ENCODE data around the gene ALCAM.
"Not testable (repeated sequence)": the region's sequence is repeated elsewhere in the genome, so short reads cannot be mapped to it uniquely, and the experiment has no call there.

The ALCAM gene

DNA sequence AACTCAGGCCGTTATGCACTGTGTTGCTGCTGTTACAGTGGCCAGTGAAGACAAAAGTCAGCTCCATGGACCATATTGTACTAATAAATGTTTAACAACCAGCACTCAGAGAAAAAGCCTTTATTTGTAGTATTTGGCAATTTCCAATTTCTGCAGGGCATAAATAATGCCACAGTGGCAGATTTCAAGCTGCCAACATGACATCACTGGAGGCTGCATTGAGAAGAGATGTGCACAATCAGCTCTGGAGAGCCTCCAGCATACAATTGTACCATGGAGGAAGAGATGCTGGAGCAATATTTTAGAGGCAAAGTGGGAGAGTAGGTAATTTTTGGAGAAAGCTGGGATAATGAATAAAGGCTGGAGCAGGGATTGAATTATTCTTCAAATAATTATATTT, 9.7 kb upstream of the ALCAM start:
- no peak for DNase-seq

DNA sequence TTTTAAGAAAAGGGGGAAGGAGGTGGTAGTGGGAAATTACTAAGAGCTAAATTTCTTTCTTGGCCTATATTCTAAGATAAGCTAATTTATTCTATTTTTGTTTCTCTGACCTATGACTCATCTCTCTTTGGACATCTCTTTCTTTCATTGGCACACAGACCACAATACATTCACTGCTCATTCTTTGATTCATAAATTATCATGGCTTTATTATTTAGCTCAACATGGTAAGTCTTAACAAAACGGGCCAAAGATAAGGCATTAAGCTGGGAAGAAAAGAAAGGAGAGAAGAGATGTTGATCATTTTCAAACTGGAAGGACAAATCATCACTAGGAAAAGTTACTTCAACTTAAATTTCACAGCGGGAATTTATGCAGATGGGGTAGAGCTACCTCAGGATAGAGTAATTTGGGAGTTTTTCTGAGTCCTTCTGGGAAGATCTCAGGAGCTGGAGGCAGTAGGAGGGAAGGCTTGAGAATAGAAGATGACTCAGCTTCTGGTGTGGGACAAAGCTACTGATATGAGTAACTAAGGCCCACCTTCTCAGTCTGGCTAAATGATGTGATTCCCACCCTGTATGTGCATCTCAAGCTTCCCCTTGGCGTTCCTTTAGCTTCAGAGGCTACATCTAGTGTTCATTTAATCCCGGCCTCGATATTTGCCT, 7.5 kb upstream of the ALCAM start:
- DNase-seq, result peak; percentile 84 to 98

GRCh38 chr3:105360003-105360402, 6.7 kb upstream of the ALCAM start:
- DNase-seq, result no peak

- peak; percentile 54 to 58 for DNase-seq
Observed at GRCh38 chr3:105362021-105362665, 4.6 kb upstream of the ALCAM start.

- DNase-seq, result no peak
Observed at GRCh38 chr3:105364128-105364527, 2.6 kb upstream of the ALCAM start.

DNA sequence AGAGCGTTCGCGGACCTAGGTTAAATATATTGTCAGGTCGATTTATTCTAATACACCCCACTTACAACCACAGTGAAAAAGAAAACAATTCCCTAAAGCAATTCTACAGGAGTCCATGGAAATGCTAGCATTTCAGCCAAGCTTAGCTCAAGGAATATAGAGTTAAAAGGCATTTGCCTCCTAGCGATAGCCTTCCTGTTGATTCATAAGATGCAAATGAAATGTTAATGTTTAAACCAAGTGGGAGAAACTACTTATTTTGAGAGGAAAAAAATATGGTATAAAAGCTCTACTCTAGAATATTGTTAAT, 1.7 kb upstream of the ALCAM start:
- no peak for DNase-seq

DNA sequence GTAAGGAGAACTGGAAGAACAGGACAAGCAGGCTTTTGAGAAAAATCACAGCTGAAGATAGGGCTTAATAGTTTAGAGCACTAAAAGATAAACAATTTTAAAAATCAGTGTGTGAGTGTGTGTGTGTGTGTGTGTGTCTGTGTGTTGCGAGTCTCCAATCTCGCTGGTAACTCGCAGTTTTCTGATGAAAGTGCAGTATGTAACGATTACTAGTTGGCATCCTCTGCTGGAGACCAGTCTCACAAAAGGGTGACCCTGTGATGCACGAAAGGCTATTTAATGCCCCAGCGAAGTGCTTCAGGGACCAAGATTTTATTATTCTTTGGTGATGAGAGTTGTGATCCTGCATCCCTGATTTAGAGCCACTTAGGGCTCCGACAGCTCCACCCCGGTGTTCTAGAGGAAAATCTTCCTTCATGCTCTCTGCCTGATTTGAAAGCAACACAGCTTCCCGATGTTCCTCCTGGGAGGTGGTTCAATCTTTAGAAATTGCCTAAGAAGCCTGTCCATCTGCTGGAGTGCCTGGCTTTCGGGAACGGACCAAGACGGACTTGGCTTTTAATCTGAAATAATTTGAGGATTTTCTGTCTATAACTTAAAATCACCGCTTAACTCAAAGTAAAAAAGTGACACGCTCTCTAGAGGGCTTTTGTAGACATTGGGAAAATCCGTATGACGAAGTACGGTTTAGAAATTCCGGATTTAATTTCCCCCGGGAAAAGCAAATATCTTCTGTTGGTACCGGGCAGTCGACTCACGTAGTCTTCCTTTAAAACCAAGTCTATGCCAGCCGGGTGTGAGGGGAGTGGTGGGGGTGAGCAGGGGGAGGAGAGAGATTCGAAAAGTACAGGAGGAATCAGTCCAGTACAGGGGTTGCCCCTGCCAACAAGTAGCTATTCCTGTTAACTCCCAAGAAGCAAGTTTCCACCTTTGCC, 1.1 kb upstream of the ALCAM start:
- peak; percentile 83 to 88 for DNase-seq

- DNase-seq, result no peak
Observed at GRCh38 chr3:105367063-105367405, 325 bp downstream of the ALCAM start.

DNA sequence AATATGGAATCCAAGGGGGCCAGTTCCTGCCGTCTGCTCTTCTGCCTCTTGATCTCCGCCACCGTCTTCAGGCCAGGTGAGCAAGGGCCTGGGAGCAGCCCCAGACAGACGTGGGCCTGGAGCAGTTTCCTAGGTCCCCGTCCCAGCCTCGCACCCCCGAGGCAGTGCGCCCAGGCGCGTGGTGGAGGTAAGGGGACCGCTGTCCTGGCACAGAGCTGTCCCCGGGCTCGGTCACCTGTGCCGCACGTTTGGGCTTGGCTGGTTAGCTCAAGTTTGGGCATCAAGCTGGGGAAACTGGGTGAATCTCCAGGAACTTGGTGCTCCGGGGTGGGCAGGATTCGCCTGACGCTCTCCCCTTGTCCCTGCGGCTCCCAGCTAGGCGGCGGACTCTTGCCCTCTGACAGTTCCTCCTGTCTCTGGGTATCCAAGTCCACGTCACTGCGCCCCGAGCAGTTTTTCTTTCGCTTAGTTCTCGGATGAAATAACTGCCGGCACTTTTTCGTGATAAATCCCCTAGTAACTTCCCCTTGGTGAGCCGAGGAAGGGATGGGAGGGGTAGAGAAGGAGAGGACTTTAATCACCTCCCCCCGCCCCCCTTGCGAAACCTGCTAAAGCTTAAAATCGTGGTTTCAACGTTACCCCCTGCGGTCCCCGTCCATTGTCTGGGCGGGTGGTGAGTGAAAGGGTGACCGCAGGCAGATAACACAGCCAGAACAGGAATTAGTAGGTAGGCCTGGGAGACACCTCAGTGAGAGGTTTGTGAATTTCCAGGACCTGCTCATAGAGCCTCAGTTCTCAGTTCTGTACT, 901 bp downstream of the ALCAM start:
- peak; percentile 92 to 93 for DNase-seq

DNA sequence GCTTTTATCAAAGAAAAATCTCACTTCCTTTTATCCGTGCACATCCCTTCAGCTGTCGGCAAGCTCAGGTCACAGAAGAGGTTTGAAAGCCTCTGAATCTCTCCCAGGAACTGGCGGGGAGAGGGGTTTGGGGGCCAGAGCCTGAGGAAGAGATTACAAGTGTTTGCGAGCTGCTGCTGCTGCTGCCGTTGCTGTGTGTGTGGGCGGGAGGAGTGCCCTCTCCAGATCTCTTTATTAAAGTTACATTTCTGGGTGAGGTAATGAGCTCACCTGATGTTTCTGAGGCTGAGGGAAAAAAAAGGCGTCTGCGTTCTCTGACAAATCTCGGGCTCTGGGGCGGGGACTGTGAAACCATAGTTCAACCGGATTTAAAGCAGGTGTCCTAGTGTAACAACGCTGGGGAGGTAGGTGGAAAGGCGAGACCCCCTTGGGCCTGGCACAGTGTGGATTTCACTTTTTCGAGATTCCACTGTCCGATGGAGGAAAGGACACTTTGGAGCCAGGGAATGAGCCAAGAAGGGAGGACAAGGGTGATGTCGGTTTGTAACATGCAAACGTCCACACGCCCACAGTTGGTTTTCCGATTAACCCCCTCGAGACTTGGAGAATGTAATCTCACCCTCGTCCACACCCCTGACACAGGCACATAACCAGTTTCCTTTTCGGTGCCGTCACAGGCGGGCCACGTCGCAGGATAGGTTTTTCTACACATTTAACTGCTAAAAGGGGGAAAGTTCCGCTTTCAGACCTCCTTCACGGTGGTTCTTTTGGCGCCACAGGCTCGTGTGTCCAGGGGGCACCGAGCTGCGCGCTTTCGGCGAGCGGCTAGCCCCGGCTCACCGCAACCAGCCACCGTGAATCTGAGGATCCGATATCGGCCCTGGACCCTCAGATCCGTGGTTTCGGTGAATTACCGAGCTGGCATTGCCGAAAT, 2.1 kb downstream of the ALCAM start:
- peak; percentile 83 for DNase-seq

GRCh38 chr3:105369500-105370371, 3.0 kb downstream of the ALCAM start:
- DNase-seq, result peak; percentile 46 to 71

GRCh38 chr3:105373383-105373782, 6.7 kb downstream of the ALCAM start:
- no peak for DNase-seq

GRCh38 chr3:105375750-105376511, 9.2 kb downstream of the ALCAM start:
- no peak for DNase-seq

DNA sequence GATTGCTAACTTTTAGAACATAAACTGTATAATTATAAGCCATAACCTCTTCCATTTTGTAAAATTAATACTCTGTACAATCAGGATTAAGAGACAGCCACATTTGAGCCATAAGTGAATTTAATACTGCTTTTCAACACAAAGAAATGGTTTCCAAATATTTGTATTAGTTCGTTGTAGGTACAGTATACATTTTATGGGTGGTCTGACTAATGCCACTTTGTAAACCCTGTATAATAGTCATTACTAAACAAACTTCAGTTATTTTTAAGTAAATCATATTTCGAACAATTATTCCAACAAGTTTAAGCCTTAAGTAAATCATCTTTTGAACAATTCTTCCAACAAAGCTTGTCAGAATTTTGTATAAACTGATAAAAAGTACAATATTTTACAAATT, 11.0 kb downstream of the ALCAM start:
- no peak for DNase-seq

DNA sequence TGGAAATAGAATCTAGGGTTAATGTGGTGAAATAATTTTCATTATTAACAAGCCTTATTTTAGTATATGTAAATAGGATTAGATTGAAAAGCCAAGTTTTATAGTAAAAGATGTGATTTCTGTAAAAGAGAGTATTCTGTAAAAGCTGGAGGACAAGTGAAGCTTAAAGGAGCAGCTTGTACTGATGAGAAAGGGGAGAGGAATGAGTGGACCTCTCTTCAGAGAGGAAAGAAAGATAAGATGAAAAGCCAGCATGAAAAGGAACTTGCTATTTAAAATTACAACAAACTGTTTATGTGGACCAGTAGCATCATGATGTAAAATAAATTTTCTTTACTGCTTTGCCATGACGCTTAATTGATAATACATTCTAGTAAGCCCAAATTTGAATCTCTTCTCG, 18.5 kb downstream of the ALCAM start:
- DNase-seq, result no peak

DNA sequence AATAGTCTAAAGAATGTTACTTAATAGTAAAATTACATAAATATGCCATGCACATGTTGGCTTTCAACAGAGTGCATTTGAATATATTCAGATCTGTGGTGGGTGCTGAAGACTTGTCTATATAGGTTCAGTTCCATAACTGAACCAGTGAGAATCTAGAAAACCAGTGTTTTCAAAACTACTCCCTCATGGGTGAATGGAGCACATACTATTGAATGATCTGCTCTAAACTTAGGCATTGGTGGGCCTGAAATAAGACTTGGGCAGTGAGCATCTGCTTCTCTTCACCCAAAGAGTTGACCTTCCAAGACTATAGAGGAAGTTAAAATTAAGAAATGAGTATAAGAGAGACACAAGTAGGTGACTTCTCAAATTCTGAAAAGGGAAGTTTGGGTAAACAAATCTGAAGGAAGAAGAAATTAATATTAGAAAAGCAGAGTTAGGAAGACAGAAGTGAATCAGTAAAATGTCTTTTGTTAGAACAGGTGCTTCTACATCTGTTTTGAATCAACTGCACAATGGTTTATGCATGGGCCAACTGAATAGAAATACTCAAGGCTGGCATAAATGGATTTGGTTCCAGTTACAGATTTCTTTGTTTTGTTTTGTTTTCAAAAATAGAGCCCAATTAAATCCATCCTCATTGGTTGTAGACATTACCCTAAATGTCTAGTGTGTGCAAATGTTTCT, 19.3 kb downstream of the ALCAM start:
- DNase-seq, result peak; percentile 48

DNA sequence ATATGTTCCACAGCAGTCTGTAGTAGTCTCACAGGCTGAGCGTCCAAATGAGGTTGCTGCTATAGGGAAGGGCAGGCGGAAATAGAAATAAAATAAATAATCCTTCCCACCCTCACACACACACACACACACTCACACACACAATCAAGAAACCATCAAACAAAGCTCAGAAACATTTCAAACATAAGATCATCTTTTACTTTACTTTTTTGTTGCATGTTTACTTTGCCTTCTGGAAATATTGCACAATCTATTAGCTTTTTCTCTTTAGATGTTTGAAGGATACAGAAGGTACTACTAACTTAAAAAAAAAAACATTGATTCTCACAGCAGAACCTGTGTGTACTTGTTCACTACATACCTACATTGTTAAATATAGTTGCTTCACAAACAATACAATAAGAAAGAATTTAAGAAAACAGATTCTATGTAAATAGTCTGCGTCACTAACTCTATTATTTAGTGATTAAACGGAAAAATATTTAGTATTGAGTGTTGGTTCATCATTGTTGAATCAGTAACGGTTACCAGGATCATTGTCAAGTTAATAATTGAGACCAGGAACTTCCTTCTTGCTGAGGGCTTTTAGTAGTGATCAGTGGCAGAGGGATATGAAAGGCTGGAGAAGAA, 20.5 kb downstream of the ALCAM start:
- DNase-seq, result no peak

GRCh38 chr3:105388176-105388575, 21.5 kb downstream of the ALCAM start:
- DNase-seq, result peak; percentile 32 to 43

DNA sequence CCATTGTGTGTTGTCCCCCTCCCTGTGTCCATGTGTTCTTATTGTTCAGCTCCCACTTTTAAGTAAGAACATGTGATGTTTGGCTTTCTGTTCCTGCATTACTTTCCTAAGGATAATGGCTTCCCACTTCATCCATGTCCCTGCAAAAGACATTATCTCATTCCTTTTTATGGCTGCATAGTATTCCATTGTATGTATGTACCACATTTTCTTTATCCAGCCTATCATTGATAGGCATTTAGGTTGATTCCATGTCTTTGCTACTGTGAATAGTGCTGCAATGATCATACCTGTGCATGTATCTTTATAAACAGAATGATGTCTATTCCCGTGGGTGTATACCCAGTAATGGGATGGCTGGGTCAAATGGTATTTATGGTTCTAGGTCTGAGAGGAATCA, 23.1 kb downstream of the ALCAM start:
- not testable (repeated sequence) for DNase-seq

All from inflammatory macrophage treated with lipopolysaccharide for 1 hour (primary cell).